Endothelial cell of umbilical vein (primary cell): ENCODE results near the gene MAS1L. TPM values are rescaled to one million over a fixed set of nuclear protein-coding genes. Genes with fewer than 3 reads are reported as not detected.

Experiments
- BruUV-seq: library from RNA; stranded (reverse); fragments of 400-500 nt; replicated peaks from 2 replicates; lab custom pipeline; 2021; lab: Mats Ljungman, UMichigan
- CTCF ChIA-PET: fragments of 300-600, 350-600 bp; sonication (Branson Sonifier 250); formaldehyde crosslinking; loops from one replicate; lab custom pipeline; 2021; ENCODE audit warnings: antibody characterized with exemption, inconsistent platforms; lab: Charles Lee
- POLR2A ChIA-PET: fragments of 300-600, 350-600 bp; sonication (Branson Sonifier 250); formaldehyde crosslinking; loops from one replicate; lab custom pipeline; 2021; ENCODE audit warnings: antibody characterized with exemption, inconsistent platforms; lab: Charles Lee
- DNase-seq: peaks from one replicate; pipeline ENCODE4 v3.0.0-alpha.2; 2011; ENCODE audit warnings: low read depth, low spot score
- FAIRE-seq: peaks from 2 replicates; lab custom pipeline; 2011; peaks lifted over from hg19 to GRCh38; lab: Jason Lieb, UNC
- H2AFZ ChIP-seq: 2 replicates; pipeline ENCODE4 v1.6.0; 2012; ENCODE audit warnings: low read depth, low read length, control low read depth, inconsistent platforms
- H3K27ac ChIP-seq: 2 replicates; pipeline ENCODE4 v1.5.1; 2011; ENCODE audit warnings: low read depth, mild to moderate bottlenecking, control low read depth, low read length, moderate library complexity; ENCODE audit not compliant: insufficient read depth
- H3K27me3 ChIP-seq, 2 experiments: 2 replicates each; pipeline versions ENCODE4 v1.6.0 to v1.6.1; 2011; ENCODE audit warnings: low read length in 2 of 2, mixed read lengths in 1 of 2; ENCODE audit not compliant: control insufficient read depth in 2 of 2, insufficient read depth in 2 of 2
- H3K36me3 ChIP-seq, 2 experiments: 2 replicates in 1 of 2; 3 replicates in 1 of 2; pipeline ENCODE4 v1.5.1; 2011; ENCODE audit warnings: low read length in 2 of 2, mild to moderate bottlenecking in 1 of 2, moderate library complexity in 1 of 2; ENCODE audit not compliant: control insufficient read depth in 2 of 2, insufficient read depth in 2 of 2; ENCODE audit errors: extremely low read depth in 1 of 2
- H3K4me1 ChIP-seq: 3 replicates; pipeline ENCODE4 v1.5.1; 2011; ENCODE audit warnings: mild to moderate bottlenecking, low read length; ENCODE audit not compliant: control insufficient read depth, insufficient read depth; ENCODE audit errors: extremely low read depth
- H3K4me2 ChIP-seq: 2 replicates; pipeline ENCODE4 v1.6.1; 2011; ENCODE audit warnings: low read length, control low read depth, mixed read lengths; ENCODE audit not compliant: insufficient read depth
- H3K4me3 ChIP-seq, 3 experiments: fragments of 200-600 bp in 1 of 3; sonication (generic), shearing (Covaris generic) in 1 of 3; replicated peaks in 1 of 3; 2 replicates each; pipeline ENCODE4 v1.5.1; 2011 to 2016; ENCODE audit warnings: control low read depth in 3 of 3, low read length in 3 of 3, mild to moderate bottlenecking in 2 of 3, inconsistent platforms in 1 of 3, low read depth in 1 of 3, moderate library complexity in 1 of 3; ENCODE audit not compliant: insufficient read depth in 1 of 3
- H3K79me2 ChIP-seq: 2 replicates; pipeline ENCODE4 v1.6.0; 2012; ENCODE audit warnings: low read length, inconsistent platforms; ENCODE audit not compliant: control insufficient read depth, insufficient read depth
- H3K9ac ChIP-seq: replicated peaks from 2 replicates; pipeline ENCODE3; 2011; ENCODE audit warnings: low read length, control low read depth; ENCODE audit not compliant: insufficient read depth; ENCODE audit errors: extremely low read depth
- H3K9me1 ChIP-seq: replicated peaks from 3 replicates; pipeline ENCODE4 v1.6.0; 2011; ENCODE audit warnings: mild to moderate bottlenecking, low read length; ENCODE audit not compliant: control insufficient read depth, insufficient read depth; ENCODE audit errors: extremely low read depth
- H3K9me3 ChIP-seq: replicated peaks from 2 replicates; pipeline ENCODE4 v1.5.1; 2012; ENCODE audit warnings: low read length, inconsistent platforms; ENCODE audit not compliant: control insufficient read depth, insufficient read depth
- H4K20me1 ChIP-seq: replicated peaks from 2 replicates; pipeline ENCODE3; 2011; ENCODE audit warnings: mild to moderate bottlenecking, low read length; ENCODE audit not compliant: control insufficient read depth, insufficient read depth; ENCODE audit errors: extremely low read depth
- CTCF ChIP-seq, 2 donors: IDR thresholded peaks; 1 replicate in 1 of 2; 2 replicates in 1 of 2; pipeline ENCODE4 v1.5.1; 2011; ENCODE audit warnings: low read length in 2 of 2, mild to moderate bottlenecking in 2 of 2, moderate library complexity in 2 of 2, control low read depth in 1 of 2, inconsistent platforms in 1 of 2, low read depth in 1 of 2; ENCODE audit not compliant: insufficient read depth in 1 of 2; ENCODE audit errors: extremely low read depth in 1 of 2
- EZH2 ChIP-seq: IDR thresholded peaks from 2 replicates; pipeline ENCODE4 v1.6.1; 2012; ENCODE audit warnings: borderline replicate concordance, low read depth, mild to moderate bottlenecking, moderate library complexity, low read length, inconsistent platforms; ENCODE audit not compliant: severe bottlenecking
- FOS ChIP-seq: IDR thresholded peaks from 2 replicates; pipeline ENCODE4 v1.6.1; 2011; ENCODE audit warnings: mild to moderate bottlenecking, low read length, moderate library complexity, borderline replicate concordance; ENCODE audit not compliant: insufficient read depth
- GATA2 ChIP-seq: IDR thresholded peaks from 2 replicates; pipeline ENCODE4 v1.7.0; 2011; ENCODE audit warnings: low read depth, mild to moderate bottlenecking, moderate library complexity, mixed read lengths, low read length; ENCODE audit not compliant: insufficient read length, insufficient read depth
- JUN ChIP-seq: IDR thresholded peaks from 2 replicates; pipeline ENCODE4 v1.6.1; 2011; ENCODE audit warnings: borderline replicate concordance, low read depth; ENCODE audit not compliant: insufficient read length, insufficient read depth
- MAX ChIP-seq: IDR thresholded peaks from 2 replicates; pipeline ENCODE4 v1.6.1; 2011; ENCODE audit not compliant: insufficient read depth, insufficient read length
- MYC ChIP-seq: IDR thresholded peaks from one replicate; pipeline ENCODE4 v1.6.1; 2011; ENCODE audit warnings: mild to moderate bottlenecking, low read depth, low read length
- POLR2A ChIP-seq: IDR thresholded peaks from 2 replicates; pipeline ENCODE4 v1.6.1; 2012; ENCODE audit warnings: low read depth, mild to moderate bottlenecking, control low read depth, low read length
- POLR2AphosphoS5 ChIP-seq: IDR thresholded peaks from 2 replicates; pipeline ENCODE4 v1.6.1; 2012; ENCODE audit warnings: low read depth, mild to moderate bottlenecking, control low read depth, low read length, moderate library complexity; ENCODE audit not compliant: insufficient read depth
- dilution Hi-C: fragments of 300-500 bp; cut with MboI; formaldehyde crosslinking; loops from one replicate; pipeline ENCODE4 v1.15.0; 2019; ENCODE audit warnings: low sequenced_read_pairs; ENCODE audit not compliant: extremely low pct_ligation_motif_present
- intact Hi-C: fragments of 100-400 bp; cut with micrococcal nuclease; formaldehyde crosslinking; loops from one replicate; pipeline ENCODE4 v1.10.0; 2022
- polyA plus RNA-seq, 4 experiments: library from polyadenylated mRNA; depleted of rRNA in 3 of 4; stranded (reverse) in 3 of 4; unstranded in 1 of 4; fragments of >200 nt; gene quantifications; 2 replicates each; pipeline versions ENCODE4 v1.2.1 to v1.2.3, GENCODE V29; 2011 to 2012; ENCODE audit warnings: missing spikeins in 1 of 4
- total RNA-seq: library from RNA; stranded (reverse); gene quantifications from 2 replicates; pipeline ENCODE4 v1.2.3, GENCODE V29; 2021

Gene MAS1L
- total and polyA plus RNA-seq, 2 donors (not counting 3 experiments of a cell fraction or from before 2014, with no cell fraction given) = not detected

- no peak overlapping the region for H3K4me3 ChIP-seq
- no peaks in the 10 kb centered on the region for H3K79me2 ChIP-seq
- no TSS peak for BruUV-seq
- H3K9me1 ChIP-seq = no peaks in the 10 kb centered on the region
- no peak overlapping the region for H3K9ac ChIP-seq
- no peaks in the 10 kb centered on the region for H3K4me1 ChIP-seq
- no peak overlapping the region for H2AFZ ChIP-seq
- no peak for FAIRE-seq
- no peaks in the 10 kb centered on the region for H3K27me3 ChIP-seq
- H3K36me3 ChIP-seq = no peaks in the 10 kb centered on the region
- dilution Hi-C loops = no loop called here
- H3K9me3 ChIP-seq = no peaks in the 10 kb centered on the region
- ChIA-PET POLR2A (no interaction called here), CTCF (no interaction called here)
- no peak overlapping the region for H3K27ac ChIP-seq
- TF ChIP-seq JUN = no peak
- TF ChIP-seq POLR2A = no peak
- TF ChIP-seq CTCF (IDR thresholded peaks at IDR 0.05; ENCODE audit: extremely low read depth in 1 of 2, insufficient read depth in 1 of 2, low read depth in 1 of 2, low read length in 2 of 2) = no peak
- TF ChIP-seq MAX = no peak
- no peak for TF ChIP-seq MYC
- no peak for TF ChIP-seq GATA2
- no peak for TF ChIP-seq FOS
- TF ChIP-seq POLR2AphosphoS5 = no peak
- TF ChIP-seq EZH2 = no peak
- DNase-seq = no peak
- H3K4me2 ChIP-seq = no peak overlapping the region
- intact Hi-C loops = no loop called here
- no peaks in the 10 kb centered on the region for H4K20me1 ChIP-seq
Measured at GRCh38 chr6:29501106-29501505, 13.3 kb upstream of the MAS1L start.
